ENCODE data around the gene ELP1. TPM values are rescaled to one million over a fixed set of nuclear protein-coding genes. Genes with fewer than 3 reads are reported as not detected.
A peak's percentile ranks its signal among the peaks of the same experiment; 100 is the strongest.

ELP1 gene
- total and polyA plus RNA-seq, 2 donors (not counting 1 experiment from before 2014, with no cell fraction given) = 18.7 to 41.9 TPM

DNA sequence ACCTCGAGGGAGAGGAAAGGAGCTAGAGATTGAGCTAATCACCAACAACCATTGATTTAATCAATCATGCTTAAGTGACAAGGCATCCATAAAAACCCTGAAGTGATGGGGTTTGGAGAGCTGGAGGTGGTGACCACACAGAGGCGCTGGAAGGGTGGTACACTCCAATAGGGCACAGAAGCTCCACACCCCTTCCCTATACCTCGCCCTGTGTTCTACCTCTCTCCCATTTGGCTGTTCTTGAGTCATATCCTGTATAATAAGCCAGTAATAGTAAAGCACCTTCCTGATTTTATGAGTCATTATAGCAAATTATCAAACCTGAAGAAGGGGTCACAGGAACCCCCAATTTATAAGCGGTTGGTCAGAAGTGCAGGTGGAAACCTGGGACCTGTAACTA lies 96.4 kb downstream of the ELP1 start:
- H3K4me1 ChIP-seq (ENCODE audit: control insufficient read depth, extremely low read depth, insufficient read depth, low read length) = no peaks in the 10 kb centered on the region
- H3K36me3 ChIP-seq (ENCODE audit: control insufficient read depth, insufficient read depth, low read length) = no peaks in the 10 kb centered on the region
- no peaks in the 10 kb centered on the region for H3K27me3 ChIP-seq (ENCODE audit: control insufficient read depth, insufficient read depth, low read length)
- no peak for DNase-seq (ENCODE audit: low read depth in 2 of 2)
- H3K9ac ChIP-seq (ENCODE audit: insufficient read depth, low read length) = no peak overlapping the region
- H4K20me1 ChIP-seq (ENCODE audit: control insufficient read depth, extremely low read depth, insufficient read depth, low read length) = no peaks in the 10 kb centered on the region
- H3K27ac ChIP-seq (ENCODE audit: insufficient read depth, low read length) = no peak overlapping the region
- no peaks in the 10 kb centered on the region for H3K79me2 ChIP-seq (ENCODE audit: control insufficient read depth, insufficient read depth, low read length)
- H2AFZ ChIP-seq (ENCODE audit: low read length) = no peak overlapping the region
- H3K4me3 ChIP-seq (replicated peaks in 1 of 4; ENCODE audit: control extremely low read depth in 1 of 4, insufficient read depth in 1 of 4, low read depth in 3 of 4, low read length in 4 of 4) = no peak overlapping the region
- no peaks in the 10 kb centered on the region for H3K9me3 ChIP-seq (ENCODE audit: control insufficient read depth, insufficient read depth, low read depth, low read length)
- TF ChIP-seq CTCF (conservative IDR thresholded peaks at IDR 0.05 in 1 of 2, IDR thresholded peaks at IDR 0.05 in 1 of 2; ENCODE audit: low read depth in 1 of 2, low read length in 2 of 2) (no peak), EZH2 (IDR thresholded peaks at IDR 0.05; ENCODE audit: low read length, missing control alignments) (no peak)
- no peak overlapping the region for H3K4me2 ChIP-seq (ENCODE audit: extremely low read depth, insufficient read depth, low read length)

- Histone ChIP-seq H3K36me3 (ENCODE audit: control insufficient read depth, insufficient read depth, low read length) (no peaks in the 10 kb centered on the region), H3K9me3 (ENCODE audit: control insufficient read depth, insufficient read depth, low read depth, low read length) (no peaks in the 10 kb centered on the region), H3K4me3 (replicated peaks in 1 of 4; ENCODE audit: control extremely low read depth in 1 of 4, insufficient read depth in 1 of 4, low read depth in 3 of 4, low read length in 4 of 4) (no peak overlapping the region), H3K79me2 (ENCODE audit: control insufficient read depth, insufficient read depth, low read length) (no peaks in the 10 kb centered on the region), H3K4me1 (ENCODE audit: control insufficient read depth, extremely low read depth, insufficient read depth, low read length) (no peaks in the 10 kb centered on the region), H3K9ac (ENCODE audit: insufficient read depth, low read length) (no peak overlapping the region), H2AFZ (ENCODE audit: low read length) (no peak overlapping the region), H3K27me3 (ENCODE audit: control insufficient read depth, insufficient read depth, low read length) (no peaks in the 10 kb centered on the region), H3K27ac (ENCODE audit: insufficient read depth, low read length) (no peak overlapping the region), H4K20me1 (ENCODE audit: control insufficient read depth, extremely low read depth, insufficient read depth, low read length) (no peaks in the 10 kb centered on the region), H3K4me2 (ENCODE audit: extremely low read depth, insufficient read depth, low read length) (no peak overlapping the region)
- TF ChIP-seq EZH2 (IDR thresholded peaks at IDR 0.05; ENCODE audit: low read length, missing control alignments) (no peak), CTCF (conservative IDR thresholded peaks at IDR 0.05 in 1 of 2, IDR thresholded peaks at IDR 0.05 in 1 of 2; ENCODE audit: low read depth in 1 of 2, low read length in 2 of 2) (no peak)
- peak in 1 of 2 donors; percentile 22 for DNase-seq (ENCODE audit: low read depth in 2 of 2)
Observed at GRCh38 chr9:108836781-108837180, 97.1 kb downstream of the ELP1 start.

DNA sequence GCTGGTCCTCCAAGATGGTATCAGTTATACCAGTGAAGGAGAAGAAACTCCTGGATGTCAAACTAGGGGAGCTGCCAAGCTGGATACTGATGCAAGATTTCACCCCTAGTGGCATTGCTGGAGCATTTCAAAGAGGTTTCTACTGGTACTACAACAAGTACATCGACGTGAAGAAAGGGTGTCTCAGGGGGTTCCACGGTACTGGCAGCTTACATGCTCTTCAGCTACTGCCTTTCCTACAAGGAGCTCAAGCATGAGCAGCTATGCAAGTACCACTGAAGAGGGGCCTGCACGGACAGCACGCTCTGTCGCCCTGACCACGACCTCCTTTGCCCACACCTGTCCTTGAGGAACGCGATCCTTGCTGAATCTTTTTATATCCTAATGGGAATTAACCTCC lies 97.6 kb downstream of the ELP1 start:
- Histone ChIP-seq H3K79me2 (ENCODE audit: control insufficient read depth, insufficient read depth, low read length) (no peaks in the 10 kb centered on the region), H3K4me3 (replicated peaks in 1 of 4; ENCODE audit: control extremely low read depth in 1 of 4, insufficient read depth in 1 of 4, low read depth in 3 of 4, low read length in 4 of 4) (no peak overlapping the region), H3K9ac (ENCODE audit: insufficient read depth, low read length) (no peak overlapping the region), H4K20me1 (ENCODE audit: control insufficient read depth, extremely low read depth, insufficient read depth, low read length) (no peaks in the 10 kb centered on the region), H3K27ac (ENCODE audit: insufficient read depth, low read length) (no peak overlapping the region), H3K9me3 (ENCODE audit: control insufficient read depth, insufficient read depth, low read depth, low read length) (no peaks in the 10 kb centered on the region), H3K4me1 (ENCODE audit: control insufficient read depth, extremely low read depth, insufficient read depth, low read length) (no peaks in the 10 kb centered on the region), H3K4me2 (ENCODE audit: extremely low read depth, insufficient read depth, low read length) (no peak overlapping the region), H2AFZ (ENCODE audit: low read length) (no peak overlapping the region), H3K27me3 (ENCODE audit: control insufficient read depth, insufficient read depth, low read length) (no peaks in the 10 kb centered on the region), H3K36me3 (ENCODE audit: control insufficient read depth, insufficient read depth, low read length) (no peaks in the 10 kb centered on the region)
- DNase-seq (ENCODE audit: low read depth in 2 of 2) = no peak
- TF ChIP-seq EZH2 (IDR thresholded peaks at IDR 0.05; ENCODE audit: low read length, missing control alignments) (no peak), CTCF (conservative IDR thresholded peaks at IDR 0.05 in 1 of 2, IDR thresholded peaks at IDR 0.05 in 1 of 2; ENCODE audit: low read depth in 1 of 2, low read length in 2 of 2) (no peak)

Measured in fibroblast of lung (primary cell).